Spleen (tissue), 7 donors: Measurements from ENCODE around the gene SPRY2.

Experiments used
- CTCF ChIP-seq, 11 experiments: fragments of 200-600 bp in 7 of 11; fragments of 450-650 bp in 4 of 11; sonication (generic) in 4 of 11; IDR thresholded peaks in 8 of 11; conservative IDR thresholded peaks in 3 of 11; 1 replicate in 7 of 11; 2 replicates in 4 of 11; pipeline versions ENCODE4 v1.4.0 to v1.8.0; 2016 to 2021; ENCODE audit warnings: antibody characterized with exemption in 11 of 11, inconsistent platforms in 4 of 11, mild to moderate bottlenecking in 1 of 11
- POLR2A ChIP-seq, 3 donors: fragments of 450-650 bp; IDR thresholded peaks; one replicate each; pipeline ENCODE4 v1.5.1; 2017; ENCODE audit warnings: antibody characterized with exemption in 3 of 3, mild to moderate bottlenecking in 1 of 3
- donor health status: DM: no; HTN: no; CAD: no; lungs with moderate emphysema.
- donor health status: DM: no; HTN: no; CAD: no.
- donor health status: DM: no; HTN: no; CAD: no.

GRCh38 chr13:80388506-80388905, 47.6 kb upstream of the SPRY2 start:
- TF ChIP-seq CTCF (IDR thresholded peaks at IDR 0.05 in 8 of 11, conservative IDR thresholded peaks at IDR 0.05 in 3 of 11): no peak
- no peak for TF ChIP-seq POLR2A (IDR thresholded peaks at IDR 0.05)
